ENCODE results near the gene PLAA. TPM values are rescaled to one million over a fixed set of nuclear protein-coding genes. Genes with fewer than 3 reads are reported as not detected.
A peak's percentile ranks its signal among the peaks of the same experiment; 100 is the strongest.

The PLAA gene
- 35.1 TPM for polyA plus RNA-seq (2013, experiment 1 of 2)
- polyA plus RNA-seq (2013, experiment 2 of 2), result 44.4 TPM

DNA sequence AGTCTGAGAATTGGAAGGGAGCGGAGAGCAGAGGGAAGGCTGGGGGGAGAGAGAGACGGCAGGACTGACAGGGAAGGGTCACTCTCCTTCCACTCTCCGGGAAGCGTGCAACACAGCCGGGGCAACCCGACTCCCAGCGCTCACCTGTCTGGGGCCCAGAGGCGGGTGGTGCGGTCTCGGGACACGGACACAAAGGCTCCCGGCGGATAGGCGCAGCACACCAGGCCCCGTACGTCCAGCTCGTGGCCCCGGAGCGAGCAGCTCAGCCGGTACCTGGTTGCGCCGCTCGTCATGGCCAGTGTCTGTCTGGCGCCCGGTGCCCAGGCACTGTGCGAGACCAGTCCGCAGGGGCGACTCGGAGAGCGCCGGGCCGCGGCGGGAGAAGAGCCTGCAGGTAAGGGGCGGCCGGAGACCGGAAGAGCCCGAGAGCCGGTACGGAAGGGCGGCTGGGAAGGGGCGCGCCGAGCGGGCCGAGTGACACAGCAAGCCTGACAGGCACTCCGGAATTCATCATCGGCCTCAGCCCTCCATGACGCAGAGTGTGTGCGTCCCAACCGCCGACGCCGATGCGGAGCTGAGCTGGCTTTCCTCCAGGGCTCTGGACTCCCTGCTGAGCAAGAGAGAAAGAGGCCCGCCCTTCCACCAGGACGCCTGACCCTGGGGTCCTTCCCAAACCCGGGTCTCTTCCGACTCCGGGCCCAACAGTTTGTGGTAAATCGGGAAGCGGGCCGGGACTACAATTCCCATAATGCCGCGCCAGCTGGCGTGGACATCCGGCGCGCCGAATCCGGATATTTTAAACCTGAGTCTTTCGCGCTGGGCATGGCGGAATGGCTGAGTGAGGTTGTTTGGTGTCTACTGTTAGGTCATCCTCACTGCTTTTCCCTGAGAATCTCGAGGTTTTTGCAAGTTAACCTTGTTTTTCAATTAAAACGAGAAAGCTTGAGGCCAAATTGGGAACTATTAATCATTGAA is at the start of gene PLAA:
Gene PLAA, minus strand, starts transcription at position 490 of the 975 bp plus-strand sequence. Its CDS starts 197 bp downstream, at position 293.
- Histone ChIP-seq H3K4me3 (ENCODE audit: extremely low read depth, insufficient read depth, low read length, poor library complexity, severe bottlenecking) (peak within 1 kb of the TSS; percentile 96), H3K9me3 (ENCODE audit: control insufficient read depth, low read length) (no peaks in the 10 kb centered on the region), H3K4me1 (ENCODE audit: control insufficient read depth, insufficient read depth, low read length, poor library complexity, severe bottlenecking) (no peaks in the 10 kb centered on the region), H3K27ac (ENCODE audit: low read depth, low read length, severe bottlenecking) (peak within 1 kb of the TSS; percentile 98), H3K36me3 (ENCODE audit: control insufficient read depth, insufficient read depth, low read length) (peaks cover 25% of the 10 kb centered on the region)
- WGBS, 2 experiments (ENCODE audit: insufficient coverage in 2 of 2), result 0% methylated on average over 69 to 74 of the region's 76 CpGs

DNA sequence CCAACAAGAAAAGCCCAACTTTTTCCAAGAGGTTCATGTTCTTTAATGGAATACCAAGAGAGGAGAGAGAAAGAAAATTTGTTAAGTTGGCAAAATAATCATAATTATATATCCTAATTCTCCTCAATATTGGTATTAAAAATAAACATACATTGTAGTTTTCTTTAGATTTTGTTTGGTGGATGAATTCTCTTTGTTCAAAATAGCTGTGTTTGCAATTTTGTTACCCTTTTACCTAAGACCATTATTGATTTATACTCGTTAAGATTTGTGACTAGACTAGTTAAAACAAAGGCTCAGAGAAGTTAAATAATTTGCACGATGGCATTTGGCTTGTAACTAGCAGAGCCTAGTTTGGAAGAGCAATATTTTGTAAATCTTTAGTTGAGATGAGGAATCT is 48.8 kb upstream of the PLAA start:
- H3K27ac ChIP-seq (ENCODE audit: low read depth, low read length, severe bottlenecking), result no peak overlapping the region
- WGBS, 2 experiments (ENCODE audit: insufficient coverage in 2 of 2), result 100% methylated on average over 1 of the region's 2 CpGs; no CpG with 5 or more reads in 1 of the 2 experiments
- no peaks in the 10 kb centered on the region for H3K36me3 ChIP-seq (ENCODE audit: control insufficient read depth, insufficient read depth, low read length)
- no peaks in the 10 kb centered on the region for H3K9me3 ChIP-seq (ENCODE audit: control insufficient read depth, low read length)
- no peaks in the 10 kb centered on the region for H3K4me1 ChIP-seq (ENCODE audit: control insufficient read depth, insufficient read depth, low read length, poor library complexity, severe bottlenecking)
- H3K4me3 ChIP-seq (ENCODE audit: extremely low read depth, insufficient read depth, low read length, poor library complexity, severe bottlenecking), result no peak overlapping the region

DNA sequence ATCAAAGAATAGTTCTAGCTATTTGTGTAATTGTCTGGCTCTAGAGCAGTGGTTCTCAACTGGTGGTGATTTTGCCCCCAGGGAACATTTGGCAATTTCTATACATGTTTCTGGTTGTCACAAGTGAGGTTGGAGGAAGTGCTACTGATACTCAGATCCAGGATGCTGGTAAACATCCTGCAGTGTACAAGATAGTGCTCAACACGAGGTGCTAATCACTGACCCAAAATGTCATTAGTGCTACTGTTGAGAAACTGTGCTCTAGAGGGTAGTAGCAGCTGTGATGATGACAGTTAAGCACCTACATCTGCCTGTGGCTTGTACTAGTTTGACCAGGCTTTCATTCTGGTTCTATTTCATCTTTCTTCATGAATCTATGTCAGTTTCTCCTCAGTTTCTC is 36.3 kb upstream of the PLAA start:
- Histone ChIP-seq H3K9me3 (ENCODE audit: control insufficient read depth, low read length) (no peaks in the 10 kb centered on the region), H3K4me3 (ENCODE audit: extremely low read depth, insufficient read depth, low read length, poor library complexity, severe bottlenecking) (no peak overlapping the region), H3K36me3 (ENCODE audit: control insufficient read depth, insufficient read depth, low read length) (peaks cover 11% of the 10 kb centered on the region), H3K27ac (ENCODE audit: low read depth, low read length, severe bottlenecking) (no peak overlapping the region), H3K4me1 (ENCODE audit: control insufficient read depth, insufficient read depth, low read length, poor library complexity, severe bottlenecking) (no peaks in the 10 kb centered on the region)
- 60% methylated on average over 1 of the region's 1 CpG; no CpG with 5 or more reads in 1 of the 2 experiments for WGBS, 2 experiments (ENCODE audit: insufficient coverage in 2 of 2)

GRCh38 chr9:26975728-26976707 is 29.0 kb upstream of the PLAA start:
- 97 to 98% methylated on average over 11 to 12 of the region's 18 CpGs for WGBS, 2 experiments (ENCODE audit: insufficient coverage in 2 of 2)
- Histone ChIP-seq H3K36me3 (ENCODE audit: control insufficient read depth, insufficient read depth, low read length) (no peaks in the 10 kb centered on the region), H3K4me3 (ENCODE audit: extremely low read depth, insufficient read depth, low read length, poor library complexity, severe bottlenecking) (no peak overlapping the region), H3K4me1 (ENCODE audit: control insufficient read depth, insufficient read depth, low read length, poor library complexity, severe bottlenecking) (no peaks in the 10 kb centered on the region), H3K9me3 (ENCODE audit: control insufficient read depth, low read length) (peaks cover 11% of the 10 kb centered on the region), H3K27ac (ENCODE audit: low read depth, low read length, severe bottlenecking) (peak overlapping the region; percentile 47)

DNA sequence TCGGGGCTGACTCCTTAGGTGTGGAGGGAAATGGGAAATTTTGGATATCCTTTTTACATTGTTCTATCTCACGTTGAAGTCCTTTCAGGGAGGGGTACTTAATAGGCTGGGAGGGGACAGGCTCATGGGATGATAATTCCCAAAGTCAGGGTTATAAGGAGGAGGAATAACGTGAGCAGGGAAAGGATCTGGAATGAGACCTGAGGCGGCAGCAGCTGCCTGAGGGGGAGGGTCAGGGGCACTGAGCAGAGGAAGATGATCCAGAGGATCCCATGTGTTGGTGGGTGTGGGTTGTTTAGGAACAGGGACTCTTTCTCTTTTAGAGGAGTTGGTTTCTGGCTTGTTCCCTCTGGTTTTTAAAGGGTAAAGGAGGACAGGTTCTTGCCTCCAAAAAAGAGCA is 27.9 kb upstream of the PLAA start:
- no peaks in the 10 kb centered on the region for H3K4me1 ChIP-seq (ENCODE audit: control insufficient read depth, insufficient read depth, low read length, poor library complexity, severe bottlenecking)
- no peaks in the 10 kb centered on the region for H3K36me3 ChIP-seq (ENCODE audit: control insufficient read depth, insufficient read depth, low read length)
- H3K9me3 ChIP-seq (ENCODE audit: control insufficient read depth, low read length), result peaks cover 11% of the 10 kb centered on the region
- WGBS, 2 experiments (ENCODE audit: insufficient coverage in 2 of 2), result 71 to 76% methylated on average over 2 to 3 of the region's 4 CpGs
- H3K4me3 ChIP-seq (ENCODE audit: extremely low read depth, insufficient read depth, low read length, poor library complexity, severe bottlenecking), result no peak overlapping the region
- H3K27ac ChIP-seq (ENCODE audit: low read depth, low read length, severe bottlenecking), result no peak overlapping the region

- Histone ChIP-seq H3K4me1 (ENCODE audit: control insufficient read depth, insufficient read depth, low read length, poor library complexity, severe bottlenecking) (no peaks in the 10 kb centered on the region), H3K9me3 (ENCODE audit: control insufficient read depth, low read length) (peaks cover 11% of the 10 kb centered on the region), H3K4me3 (ENCODE audit: extremely low read depth, insufficient read depth, low read length, poor library complexity, severe bottlenecking) (no peak overlapping the region), H3K36me3 (ENCODE audit: control insufficient read depth, insufficient read depth, low read length) (no peaks in the 10 kb centered on the region), H3K27ac (ENCODE audit: low read depth, low read length, severe bottlenecking) (no peak overlapping the region)
- WGBS, 2 experiments (ENCODE audit: insufficient coverage in 2 of 2), result 93 to 100% methylated on average over 1 to 3 of the region's 5 CpGs
Measured at GRCh38 chr9:26973989-26974388, 26.9 kb upstream of the PLAA start.

DNA sequence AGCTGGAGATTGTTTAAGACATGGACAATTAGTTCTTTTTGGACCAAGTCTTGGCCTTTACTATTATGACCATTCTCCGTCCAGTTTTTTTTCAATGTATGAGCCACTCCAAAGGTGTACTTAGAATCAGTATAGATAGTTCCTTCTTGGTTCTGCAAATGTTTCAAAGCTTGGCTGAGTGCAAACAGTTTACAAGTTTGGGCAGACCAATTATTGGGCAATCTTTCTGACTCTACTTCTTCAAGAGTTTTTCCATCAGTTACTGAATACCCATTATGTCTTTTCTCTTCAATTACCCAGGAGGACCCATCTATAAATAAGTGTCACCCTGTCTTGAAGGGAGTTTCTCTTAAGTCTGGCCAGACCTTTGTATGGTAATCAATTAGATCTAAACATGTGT is 24.7 kb upstream of the PLAA start:
- no peak overlapping the region for H3K27ac ChIP-seq (ENCODE audit: low read depth, low read length, severe bottlenecking)
- peaks cover 11% of the 10 kb centered on the region for H3K9me3 ChIP-seq (ENCODE audit: control insufficient read depth, low read length)
- H3K4me1 ChIP-seq (ENCODE audit: control insufficient read depth, insufficient read depth, low read length, poor library complexity, severe bottlenecking), result no peaks in the 10 kb centered on the region
- H3K4me3 ChIP-seq (ENCODE audit: extremely low read depth, insufficient read depth, low read length, poor library complexity, severe bottlenecking), result no peak overlapping the region
- H3K36me3 ChIP-seq (ENCODE audit: control insufficient read depth, insufficient read depth, low read length), result no peaks in the 10 kb centered on the region
- 100% methylated on average over 1 of the region's 1 CpG; no CpG with 5 or more reads in 1 of the 2 experiments for WGBS, 2 experiments (ENCODE audit: insufficient coverage in 2 of 2)

DNA sequence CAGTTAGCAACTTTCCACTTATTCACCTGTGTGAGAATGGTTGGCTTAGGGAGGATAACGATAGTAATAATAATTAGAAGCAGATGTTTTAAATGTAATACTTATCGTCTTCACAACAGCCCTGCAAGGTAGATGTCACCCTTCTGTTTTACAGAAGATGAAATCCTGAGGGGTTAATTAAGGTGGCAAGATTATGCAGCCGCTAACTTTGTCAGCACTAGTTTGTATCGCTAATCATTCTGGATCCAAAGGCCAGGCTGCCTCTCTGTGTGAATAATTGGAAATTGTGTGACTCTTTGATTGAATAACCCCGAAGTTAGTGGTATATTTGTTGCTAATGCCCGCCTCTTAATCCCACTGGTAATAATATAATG is 9.8 kb upstream of the PLAA start:
- H3K36me3 ChIP-seq (ENCODE audit: control insufficient read depth, insufficient read depth, low read length), result peaks cover 3% of the 10 kb centered on the region
- peak overlapping the region; percentile 60 for H3K4me3 ChIP-seq (ENCODE audit: extremely low read depth, insufficient read depth, low read length, poor library complexity, severe bottlenecking)
- H3K27ac ChIP-seq (ENCODE audit: low read depth, low read length, severe bottlenecking), result peak overlapping the region; percentile 95
- no peaks in the 10 kb centered on the region for H3K9me3 ChIP-seq (ENCODE audit: control insufficient read depth, low read length)
- peaks cover 5% of the 10 kb centered on the region for H3K4me1 ChIP-seq (ENCODE audit: control insufficient read depth, insufficient read depth, low read length, poor library complexity, severe bottlenecking)
- 83 to 100% methylated on average over 2 of the region's 6 CpGs for WGBS, 2 experiments (ENCODE audit: insufficient coverage in 2 of 2)

- peak within 1 kb of the TSS; percentile 60 for H3K4me3 ChIP-seq (ENCODE audit: extremely low read depth, insufficient read depth, low read length, poor library complexity, severe bottlenecking)
- H3K4me1 ChIP-seq (ENCODE audit: control insufficient read depth, insufficient read depth, low read length, poor library complexity, severe bottlenecking), result peaks cover 5% of the 10 kb centered on the region
- no peaks in the 10 kb centered on the region for H3K36me3 ChIP-seq (ENCODE audit: control insufficient read depth, insufficient read depth, low read length)
- WGBS, 2 experiments (ENCODE audit: insufficient coverage in 2 of 2), result 10 to 17% methylated on average over 42 to 46 of the region's 53 CpGs
- no peaks in the 10 kb centered on the region for H3K9me3 ChIP-seq (ENCODE audit: control insufficient read depth, low read length)
- H3K27ac ChIP-seq (ENCODE audit: low read depth, low read length, severe bottlenecking), result peak within 1 kb of the TSS; percentile 95
Measured at GRCh38 chr9:26955921-26956859, 9.1 kb upstream of the PLAA start, which contains the start of gene IFT74. TSS of gene IFT74 (plus strand) at chr9:26956412. CDS start at chr9:26961968, 5,556 bp downstream.
